Stimulated activated naive CD8-positive, alpha-beta T cell treated with anti-CD3 and anti-CD28 coated beads, Interleukin-15, Interleukin-2, amounts not matched to agents 100 ng/mL and 50 ng/mL, for 24 hours (primary cell): ENCODE measurements around the gene NRSN2.

Experiments used
- H3K27ac Mint-ChIP-seq: one replicate; pipeline ENCODE4 v1.8.0; 2021; ENCODE audit warnings: mild to moderate bottlenecking, mixed read lengths
- H3K27me3 Mint-ChIP-seq: one replicate; pipeline ENCODE4 v1.8.0; 2021; ENCODE audit warnings: mixed read lengths
- H3K36me3 Mint-ChIP-seq: one replicate; pipeline ENCODE4 v1.8.0; 2021; ENCODE audit warnings: low read depth, mixed read lengths
- H3K4me1 Mint-ChIP-seq: one replicate; pipeline ENCODE4 v1.8.0; 2021; ENCODE audit warnings: low read depth, mixed read lengths
- H3K4me3 Mint-ChIP-seq: one replicate; pipeline ENCODE4 v1.8.0; 2021; ENCODE audit warnings: mild to moderate bottlenecking, mixed read lengths
- H3K9me3 Mint-ChIP-seq: one replicate; pipeline ENCODE4 v1.8.0; 2021; ENCODE audit warnings: mixed read lengths

NRSN2 gene

DNA sequence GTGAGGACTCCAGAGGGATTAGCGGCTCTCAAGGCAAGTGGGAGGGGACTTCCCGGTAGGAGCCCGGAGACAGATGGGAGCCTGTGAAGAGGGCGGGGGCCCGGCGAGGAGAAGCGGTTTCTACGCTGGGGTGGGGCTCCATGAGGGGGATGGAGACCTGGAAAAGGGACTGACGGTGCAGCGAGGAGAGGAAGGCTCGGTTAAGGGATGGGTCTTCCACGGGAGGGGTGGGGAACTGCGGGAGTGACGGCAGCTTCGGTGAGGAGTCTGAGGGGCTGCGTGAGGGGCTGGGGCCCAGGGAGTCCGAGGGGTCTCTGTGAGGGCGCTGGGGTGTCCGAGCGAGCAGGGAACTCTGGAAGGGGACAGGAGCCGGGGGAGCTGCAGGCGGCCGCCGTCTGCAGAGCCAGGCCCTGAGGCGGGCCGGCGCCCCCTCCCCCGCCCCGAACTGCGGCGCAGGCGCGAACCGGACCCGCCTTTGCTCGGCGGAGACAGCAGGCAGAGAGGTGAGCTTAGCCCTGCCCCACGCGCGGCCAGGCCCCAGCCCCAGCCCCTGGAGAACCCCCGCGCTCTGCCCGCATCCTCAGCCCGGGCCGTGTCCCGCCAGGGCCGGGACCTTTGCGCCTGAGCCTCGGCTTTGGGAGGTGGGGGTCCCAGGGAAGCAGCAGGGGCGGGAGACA is at the start of gene NRSN2:
Gene NRSN2, plus strand, starts transcription at position 472 of the 677 bp plus-strand sequence. CDS start 2,533 bp downstream, outside the sequence.
- peaks cover 14% of the 10 kb centered on the region for H3K4me1 Mint-ChIP-seq
- H3K9me3 Mint-ChIP-seq: peaks cover 2% of the 10 kb centered on the region
- peak within 1 kb of the TSS; percentile 97 for H3K4me3 Mint-ChIP-seq
- H3K27me3 Mint-ChIP-seq: no peaks in the 10 kb centered on the region
- H3K27ac Mint-ChIP-seq: peak within 1 kb of the TSS; percentile 82
- peaks cover 10% of the 10 kb centered on the region for H3K36me3 Mint-ChIP-seq

DNA sequence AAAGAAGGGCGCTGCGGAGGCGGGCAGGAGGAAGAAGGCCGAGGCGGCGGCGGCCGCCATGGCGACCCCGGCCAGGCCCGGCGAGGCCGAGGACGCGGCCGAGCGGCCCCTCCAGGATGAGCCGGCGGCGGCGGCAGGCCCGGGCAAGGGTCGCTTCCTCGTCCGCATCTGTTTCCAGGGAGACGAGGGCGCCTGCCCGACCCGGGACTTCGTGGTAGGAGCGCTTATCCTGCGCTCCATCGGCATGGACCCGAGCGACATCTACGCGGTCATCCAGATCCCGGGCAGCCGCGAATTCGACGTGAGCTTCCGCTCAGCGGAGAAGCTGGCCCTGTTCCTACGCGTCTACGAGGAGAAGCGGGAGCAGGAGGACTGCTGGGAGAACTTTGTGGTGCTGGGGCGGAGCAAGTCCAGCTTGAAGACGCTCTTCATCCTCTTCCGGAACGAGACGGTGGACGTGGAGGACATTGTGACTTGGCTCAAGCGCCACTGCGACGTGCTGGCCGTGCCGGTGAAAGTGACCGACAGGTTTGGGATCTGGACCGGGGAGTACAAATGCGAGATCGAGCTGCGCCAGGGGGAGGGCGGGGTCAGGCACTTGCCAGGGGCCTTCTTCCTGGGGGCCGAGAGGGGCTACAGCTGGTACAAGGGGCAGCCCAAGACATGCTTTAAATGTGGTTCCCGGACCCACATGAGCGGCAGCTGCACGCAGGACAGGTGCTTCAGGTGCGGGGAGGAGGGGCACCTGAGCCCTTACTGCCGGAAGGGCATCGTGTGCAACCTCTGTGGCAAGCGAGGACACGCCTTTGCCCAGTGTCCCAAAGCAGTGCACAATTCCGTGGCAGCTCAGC is 48.8 kb upstream of the NRSN2 start:
- peaks cover 49% of the 10 kb centered on the region for H3K4me1 Mint-ChIP-seq
- no peaks in the 10 kb centered on the region for H3K9me3 Mint-ChIP-seq
- H3K4me3 Mint-ChIP-seq: peak overlapping the region; percentile 92
- no peaks in the 10 kb centered on the region for H3K27me3 Mint-ChIP-seq
- peaks cover 26% of the 10 kb centered on the region for H3K36me3 Mint-ChIP-seq
- H3K27ac Mint-ChIP-seq: peak overlapping the region; percentile 93

DNA sequence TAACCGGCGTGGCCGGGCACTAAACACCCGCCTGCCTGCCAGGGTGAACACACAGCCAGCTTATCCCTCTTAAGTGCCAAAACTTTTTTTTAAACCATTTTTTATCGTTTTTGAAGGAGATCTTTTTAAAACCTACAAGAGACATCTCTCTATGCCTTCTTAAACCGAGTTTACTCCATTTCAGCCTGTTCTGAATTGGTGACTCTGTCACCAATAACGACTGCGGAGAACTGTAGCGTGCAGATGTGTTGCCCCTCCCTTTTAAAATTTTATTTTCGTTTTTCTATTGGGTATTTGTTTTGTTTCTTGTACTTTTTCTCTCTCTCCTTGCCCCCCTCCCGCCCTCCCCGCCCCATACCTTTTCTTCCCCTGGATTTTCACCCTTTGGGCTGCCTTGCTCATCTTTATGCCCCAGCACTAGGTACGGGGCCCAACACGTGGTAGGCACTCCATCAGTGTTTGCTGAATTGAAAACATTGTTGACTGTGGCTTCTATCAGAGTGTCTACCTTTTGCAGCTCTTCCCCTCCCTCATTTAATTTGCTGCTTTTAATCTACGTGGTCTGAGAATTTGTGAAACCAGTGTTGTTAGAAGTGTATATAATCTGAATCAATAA is 48.0 kb upstream of the NRSN2 start:
- Mint-ChIP-seq H3K9me3 (no peaks in the 10 kb centered on the region), H3K27ac (peak overlapping the region; percentile 93), H3K27me3 (no peaks in the 10 kb centered on the region), H3K36me3 (peaks cover 26% of the 10 kb centered on the region), H3K4me1 (peaks cover 49% of the 10 kb centered on the region), H3K4me3 (peak overlapping the region; percentile 92)

DNA sequence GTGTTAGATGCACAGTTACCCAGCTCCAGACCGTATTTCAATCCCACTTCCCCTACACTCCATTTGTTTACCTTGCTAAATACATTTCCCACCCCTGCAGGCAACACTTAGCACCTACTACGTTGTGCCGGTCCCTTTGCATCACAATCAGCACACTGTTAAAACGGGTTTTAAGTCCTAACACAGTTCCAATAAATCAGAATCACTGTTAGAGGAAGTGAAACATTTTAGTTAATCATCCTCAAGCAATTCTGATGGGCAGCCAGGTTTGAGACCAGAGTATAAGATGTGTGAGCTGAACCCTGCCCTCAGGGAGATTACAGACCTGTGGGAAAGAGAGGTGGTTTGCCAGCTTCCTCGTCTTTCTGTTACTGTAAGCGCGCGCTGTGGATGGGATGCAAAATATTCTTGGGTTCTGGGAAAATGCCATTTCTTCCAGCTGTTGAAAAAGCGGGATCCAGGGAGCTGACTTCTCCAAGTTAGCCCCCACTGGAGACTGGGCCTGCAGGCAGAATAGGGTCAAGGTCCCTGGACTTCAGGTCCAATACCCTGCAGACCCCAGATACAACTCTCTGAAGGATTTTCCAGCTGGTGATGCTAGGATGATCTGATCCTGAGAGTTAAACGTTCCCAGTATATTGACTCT is 46.4 kb upstream of the NRSN2 start:
- H3K4me3 Mint-ChIP-seq: peak overlapping the region; percentile 92
- no peaks in the 10 kb centered on the region for H3K9me3 Mint-ChIP-seq
- peaks cover 49% of the 10 kb centered on the region for H3K4me1 Mint-ChIP-seq
- H3K36me3 Mint-ChIP-seq: peaks cover 26% of the 10 kb centered on the region
- no peaks in the 10 kb centered on the region for H3K27me3 Mint-ChIP-seq
- peak overlapping the region; percentile 56 for H3K27ac Mint-ChIP-seq

DNA sequence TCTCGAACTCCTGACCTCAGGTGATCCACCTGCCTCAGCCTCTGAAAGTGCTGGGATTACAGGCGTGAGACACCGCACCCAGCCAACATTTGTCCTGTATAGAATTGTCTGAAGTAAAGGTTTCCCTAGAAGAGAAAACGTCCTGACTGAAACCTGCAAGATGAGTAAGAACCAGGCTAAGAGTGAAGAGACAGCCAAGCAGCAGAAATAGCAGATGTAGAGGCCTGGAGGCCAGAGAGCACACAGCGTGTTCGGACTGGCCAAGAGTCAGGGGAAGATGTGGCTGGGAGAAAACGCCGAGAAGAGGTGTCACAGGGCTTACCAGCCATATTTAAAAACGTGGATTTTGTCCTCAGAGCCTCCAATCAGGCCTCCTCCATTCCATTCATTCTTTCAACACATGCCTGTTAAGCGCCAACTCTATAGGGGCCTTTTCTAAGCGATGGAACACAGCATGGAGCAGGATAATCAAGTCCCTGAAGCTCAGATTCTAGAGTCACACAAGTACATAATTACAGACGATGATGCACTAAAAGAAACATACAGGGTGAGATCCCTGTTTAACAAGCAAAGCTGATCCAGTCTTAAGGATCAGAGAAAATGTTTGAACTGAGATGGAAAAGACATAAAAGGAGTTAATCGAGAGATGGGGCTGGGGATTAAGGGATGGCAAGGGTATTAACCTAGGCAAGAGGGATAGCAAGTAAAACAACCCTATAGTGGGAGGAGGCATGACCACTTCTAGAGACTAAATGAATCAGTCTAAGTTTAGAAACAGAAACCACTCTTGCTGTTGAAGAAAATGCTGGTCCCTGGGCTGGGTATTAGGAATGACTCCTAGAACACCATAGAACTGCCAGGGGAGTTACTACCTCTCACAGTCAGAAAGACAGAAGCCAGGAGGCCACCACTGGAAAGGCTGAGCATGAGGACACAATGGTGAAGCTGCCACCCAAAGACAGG is 44.7 kb upstream of the NRSN2 start:
- Mint-ChIP-seq H3K4me1 (peaks cover 35% of the 10 kb centered on the region), H3K4me3 (no peak overlapping the region), H3K36me3 (peaks cover 26% of the 10 kb centered on the region), H3K27me3 (no peaks in the 10 kb centered on the region), H3K9me3 (no peaks in the 10 kb centered on the region), H3K27ac (no peak overlapping the region)

DNA sequence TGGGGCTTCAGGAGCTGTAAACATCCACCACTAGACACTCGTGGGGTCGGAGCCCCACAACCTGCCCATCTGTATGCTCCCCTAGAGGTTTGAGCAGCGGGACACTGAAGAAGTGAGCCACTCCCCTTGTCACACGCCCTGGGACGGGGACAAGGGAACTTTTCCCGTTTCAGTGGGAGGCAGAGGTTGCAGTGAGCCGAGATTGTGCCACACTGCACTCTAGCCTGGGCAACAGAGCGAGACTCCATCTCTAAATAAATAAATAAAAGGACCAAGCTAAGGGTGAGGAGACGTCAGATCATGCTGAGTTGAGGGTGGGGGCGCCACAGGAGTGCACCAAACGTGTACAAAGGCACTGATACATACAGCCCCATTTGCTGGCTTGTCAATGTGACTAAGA is 41.2 kb upstream of the NRSN2 start:
- no peaks in the 10 kb centered on the region for H3K36me3 Mint-ChIP-seq
- H3K4me1 Mint-ChIP-seq: peaks cover 33% of the 10 kb centered on the region
- H3K27ac Mint-ChIP-seq: no peak overlapping the region
- no peaks in the 10 kb centered on the region for H3K27me3 Mint-ChIP-seq
- H3K9me3 Mint-ChIP-seq: no peaks in the 10 kb centered on the region
- no peak overlapping the region for H3K4me3 Mint-ChIP-seq

DNA sequence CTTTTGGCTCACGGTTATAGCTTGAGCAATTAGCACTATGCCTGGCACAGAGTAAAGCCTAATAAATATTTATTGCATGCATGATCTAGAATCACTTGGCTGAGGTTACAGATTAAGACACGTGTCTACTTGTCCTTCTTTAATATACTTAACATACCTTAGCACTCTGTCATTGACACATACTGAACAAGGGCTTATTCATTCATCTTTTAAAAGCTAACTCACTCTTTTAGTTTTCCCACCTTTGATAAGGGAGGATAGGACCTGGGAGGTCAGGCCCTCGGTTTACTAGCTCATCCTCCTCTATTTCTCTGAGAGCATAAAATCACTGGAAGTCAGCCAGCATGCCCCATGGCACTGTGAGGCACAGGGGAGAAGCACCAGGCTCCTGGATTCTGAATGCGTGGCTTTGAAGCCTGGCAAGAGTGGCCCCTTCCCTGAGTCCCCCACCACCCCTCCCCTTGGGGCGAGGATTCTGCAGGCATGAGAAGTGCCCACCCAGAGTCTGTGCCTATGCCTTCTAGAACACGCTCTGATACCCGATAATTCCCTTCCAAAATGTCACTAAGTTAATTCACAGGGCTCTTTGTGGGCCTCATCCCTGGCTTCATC is 38.4 kb upstream of the NRSN2 start:
- no peaks in the 10 kb centered on the region for H3K36me3 Mint-ChIP-seq
- H3K27me3 Mint-ChIP-seq: no peaks in the 10 kb centered on the region
- no peaks in the 10 kb centered on the region for H3K9me3 Mint-ChIP-seq
- no peak overlapping the region for H3K4me3 Mint-ChIP-seq
- H3K4me1 Mint-ChIP-seq: peaks cover 20% of the 10 kb centered on the region
- no peak overlapping the region for H3K27ac Mint-ChIP-seq

GRCh38 chr20:309306-309840 is 37.5 kb upstream of the NRSN2 start:
- Mint-ChIP-seq H3K27ac (peak overlapping the region; percentile 17), H3K27me3 (no peaks in the 10 kb centered on the region), H3K4me1 (peaks cover 23% of the 10 kb centered on the region), H3K4me3 (peak overlapping the region; percentile 14), H3K36me3 (no peaks in the 10 kb centered on the region), H3K9me3 (no peaks in the 10 kb centered on the region)

DNA sequence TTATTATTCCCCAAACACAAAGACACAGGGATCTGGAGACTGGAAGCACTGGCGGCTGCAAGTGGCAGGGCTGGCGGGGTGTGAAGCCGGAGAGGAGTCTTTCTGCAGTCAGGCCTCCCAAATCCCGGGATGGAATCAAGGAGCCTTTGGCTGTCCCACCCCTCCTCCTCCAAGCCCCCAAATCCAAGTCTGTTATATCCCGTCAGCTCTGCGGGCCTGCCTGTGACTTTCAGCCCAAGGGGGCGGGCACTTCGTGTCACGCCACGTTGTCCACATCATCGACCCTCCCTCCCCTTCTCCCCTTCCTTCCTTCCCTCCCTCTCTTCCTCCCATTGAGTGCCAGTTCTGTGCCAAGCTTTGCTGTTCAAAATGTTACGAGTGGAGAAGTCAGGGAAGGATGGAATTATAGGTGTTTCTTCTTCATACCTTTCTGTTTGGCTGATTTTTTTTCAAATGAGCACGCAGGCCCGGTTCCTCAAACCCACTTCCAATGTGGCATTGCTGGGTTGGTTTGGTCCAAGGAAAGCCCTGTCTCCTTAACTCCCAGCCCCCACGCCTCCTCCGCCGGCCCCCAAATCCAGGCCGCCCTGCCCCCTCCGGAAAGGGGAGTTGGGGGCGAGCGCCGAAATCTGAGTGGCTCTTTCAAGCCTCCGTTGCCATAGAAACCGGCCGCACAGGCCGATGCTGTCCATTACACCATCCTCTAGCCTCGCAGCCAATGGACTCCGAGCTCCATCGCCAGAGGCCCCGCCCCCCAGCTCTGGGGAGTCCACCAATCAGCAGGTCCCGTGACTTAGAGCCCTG is 36.9 kb upstream of the NRSN2 start:
- no peaks in the 10 kb centered on the region for H3K9me3 Mint-ChIP-seq
- no peaks in the 10 kb centered on the region for H3K36me3 Mint-ChIP-seq
- peak overlapping the region; percentile 67 for H3K27ac Mint-ChIP-seq
- H3K4me3 Mint-ChIP-seq: peak overlapping the region; percentile 72
- no peaks in the 10 kb centered on the region for H3K27me3 Mint-ChIP-seq
- peaks cover 23% of the 10 kb centered on the region for H3K4me1 Mint-ChIP-seq

DNA sequence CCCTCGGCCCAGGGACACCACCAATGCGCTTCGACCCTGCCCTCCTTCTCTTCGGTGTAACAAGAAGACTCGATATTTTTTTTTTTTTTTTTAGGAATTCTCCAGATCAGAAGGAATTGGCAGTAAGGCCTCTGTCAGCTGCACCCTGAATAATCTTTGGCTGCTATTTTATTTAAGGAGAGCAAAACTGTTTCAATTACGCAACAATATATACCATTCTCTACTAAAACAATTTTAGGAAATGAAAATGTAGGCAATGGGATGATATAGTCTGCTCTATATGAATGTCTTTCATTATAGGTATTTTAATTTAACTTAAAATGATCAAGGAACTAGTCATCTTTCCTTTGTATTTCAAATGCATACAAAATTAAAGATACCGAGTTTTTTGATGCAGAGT is 36.3 kb upstream of the NRSN2 start:
- no peaks in the 10 kb centered on the region for H3K36me3 Mint-ChIP-seq
- peak overlapping the region; percentile 72 for H3K4me3 Mint-ChIP-seq
- no peaks in the 10 kb centered on the region for H3K9me3 Mint-ChIP-seq
- no peaks in the 10 kb centered on the region for H3K27me3 Mint-ChIP-seq
- peak overlapping the region; percentile 67 for H3K27ac Mint-ChIP-seq
- peaks cover 23% of the 10 kb centered on the region for H3K4me1 Mint-ChIP-seq

- no peak overlapping the region for H3K27ac Mint-ChIP-seq
- H3K4me1 Mint-ChIP-seq: peaks cover 23% of the 10 kb centered on the region
- no peaks in the 10 kb centered on the region for H3K36me3 Mint-ChIP-seq
- H3K4me3 Mint-ChIP-seq: no peak overlapping the region
- H3K27me3 Mint-ChIP-seq: no peaks in the 10 kb centered on the region
- H3K9me3 Mint-ChIP-seq: no peaks in the 10 kb centered on the region
These were observed 35.3 kb upstream of the NRSN2 start for GRCh38 chr20:311609-312008.

- Mint-ChIP-seq H3K27me3 (no peaks in the 10 kb centered on the region), H3K4me3 (no peak overlapping the region), H3K9me3 (no peaks in the 10 kb centered on the region), H3K4me1 (peaks cover 23% of the 10 kb centered on the region), H3K36me3 (no peaks in the 10 kb centered on the region), H3K27ac (no peak overlapping the region)
These were observed 34.8 kb upstream of the NRSN2 start for GRCh38 chr20:312067-312466.

DNA sequence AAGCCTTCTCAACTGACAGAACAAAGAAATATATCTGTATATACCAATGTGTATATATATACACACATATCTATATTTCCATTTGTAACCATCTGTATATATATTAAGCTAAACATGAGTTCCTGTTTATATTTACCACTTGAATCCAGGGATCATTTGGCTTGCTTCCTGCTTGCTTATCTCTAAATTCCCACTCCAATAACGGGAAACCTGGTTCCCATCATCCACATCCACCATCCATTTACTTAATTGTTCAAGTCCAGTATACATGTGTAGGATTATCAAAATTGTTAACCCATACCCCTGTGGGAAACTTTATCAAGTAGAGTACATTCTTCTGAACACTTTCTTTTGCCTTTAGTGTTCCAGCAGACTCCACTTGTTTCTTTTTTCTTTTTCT is 34.0 kb upstream of the NRSN2 start:
- no peaks in the 10 kb centered on the region for H3K36me3 Mint-ChIP-seq
- H3K27me3 Mint-ChIP-seq: no peaks in the 10 kb centered on the region
- H3K4me3 Mint-ChIP-seq: no peak overlapping the region
- no peak overlapping the region for H3K27ac Mint-ChIP-seq
- H3K9me3 Mint-ChIP-seq: no peaks in the 10 kb centered on the region
- H3K4me1 Mint-ChIP-seq: peaks cover 23% of the 10 kb centered on the region
